Germinal center (tissue), 1 donor: ENCODE data around the gene MYO1G.

Source experiments
- DNase-seq: peaks from one replicate; pipeline ENCODE4 v3.0.0; 2012; ENCODE audit warnings: mixed read lengths, low spot score

The MYO1G gene

DNA sequence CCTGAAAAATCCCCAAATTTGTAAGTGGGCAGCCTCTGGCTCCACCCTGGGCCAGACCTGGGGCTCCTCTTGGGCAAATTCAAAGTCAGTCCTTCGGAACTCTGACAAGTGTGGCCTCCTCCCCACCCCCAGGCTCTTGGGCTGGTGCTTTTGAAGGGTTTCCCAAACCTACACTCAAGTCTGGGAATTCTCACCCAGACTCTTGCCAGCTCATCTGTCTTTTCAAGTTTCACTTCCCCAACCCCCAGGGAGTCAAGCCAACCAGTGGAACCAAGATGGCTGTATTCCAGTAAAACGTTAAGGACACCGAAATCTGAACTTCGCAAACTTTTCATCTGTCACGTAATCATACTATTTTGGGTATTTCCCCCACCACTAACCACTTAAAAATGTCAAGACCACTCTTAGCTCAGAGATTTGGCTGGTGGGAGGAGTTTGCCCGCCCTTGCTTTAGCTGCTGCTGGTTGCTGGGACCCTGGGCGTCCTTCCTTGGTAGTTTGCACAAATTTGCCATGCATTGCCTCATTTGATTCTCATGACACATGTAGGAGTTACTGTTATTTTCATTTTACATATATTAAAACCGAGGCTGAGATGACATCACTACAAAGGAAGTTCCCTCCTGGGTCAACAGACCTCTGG lies 1.7 kb upstream of the MYO1G start:
- no peak for DNase-seq

DNA sequence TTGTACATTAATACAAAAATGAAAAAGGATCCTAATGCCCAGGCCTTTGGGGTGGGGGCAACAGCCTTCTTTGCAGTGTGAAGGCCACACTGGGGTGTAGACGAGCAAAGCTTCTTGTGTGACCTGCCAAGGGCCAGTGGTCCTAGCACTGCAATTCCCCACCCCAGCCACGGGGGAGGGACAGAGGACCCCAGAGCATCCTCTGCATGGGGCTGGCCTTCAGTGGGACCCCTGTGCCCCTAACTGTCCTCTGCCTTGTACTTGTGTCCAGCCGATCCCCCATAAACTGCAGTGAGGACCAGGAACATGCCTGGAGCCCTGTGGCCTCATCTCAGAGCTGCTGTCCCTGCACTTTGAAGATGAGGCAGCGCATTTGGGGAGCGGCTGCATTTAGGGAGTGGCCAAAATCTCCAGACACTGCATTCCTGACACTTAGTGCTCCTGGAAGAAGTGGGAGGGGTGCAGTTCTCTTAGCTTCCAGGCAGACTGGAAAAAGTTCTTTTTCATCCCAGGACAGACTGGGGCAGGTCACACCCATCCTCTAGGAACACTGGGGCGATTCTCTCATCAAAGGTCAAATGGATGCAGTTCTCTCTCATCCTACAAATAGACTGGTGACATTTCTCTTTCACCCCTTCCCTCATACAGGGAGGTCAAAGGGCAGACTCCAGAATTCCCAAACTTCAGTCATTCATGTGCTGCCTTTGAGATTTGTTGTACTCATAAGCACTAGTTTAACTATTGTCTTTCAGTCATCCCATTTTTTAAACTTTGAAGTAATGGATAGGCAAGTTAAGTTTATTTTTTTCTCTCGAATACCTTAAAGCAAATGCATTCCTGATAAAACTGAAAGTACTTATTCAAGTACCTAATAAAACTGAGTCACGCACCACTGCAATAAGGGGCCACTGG lies 922 bp upstream of the MYO1G start:
- DNase-seq, result no peak

DNA sequence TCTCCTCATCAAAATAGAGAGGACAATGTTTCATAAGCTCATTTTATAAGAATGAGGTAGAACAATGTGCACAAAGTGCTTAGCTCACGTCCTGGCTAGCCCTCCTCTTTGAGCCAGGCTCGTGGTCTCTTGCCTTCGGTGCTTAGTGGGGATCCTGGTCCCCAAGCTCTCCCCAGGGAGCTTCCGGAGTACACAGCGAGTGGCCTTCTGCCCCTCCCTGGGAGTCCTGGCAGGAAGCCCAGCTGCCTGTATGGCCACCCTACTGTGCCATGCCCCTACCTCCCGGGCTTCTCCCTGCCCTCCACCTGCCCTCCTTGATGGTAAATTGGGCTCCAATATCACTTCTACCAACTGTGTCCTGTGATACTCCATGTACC lies 868 bp downstream of the MYO1G start:
- DNase-seq, result no peak

DNA sequence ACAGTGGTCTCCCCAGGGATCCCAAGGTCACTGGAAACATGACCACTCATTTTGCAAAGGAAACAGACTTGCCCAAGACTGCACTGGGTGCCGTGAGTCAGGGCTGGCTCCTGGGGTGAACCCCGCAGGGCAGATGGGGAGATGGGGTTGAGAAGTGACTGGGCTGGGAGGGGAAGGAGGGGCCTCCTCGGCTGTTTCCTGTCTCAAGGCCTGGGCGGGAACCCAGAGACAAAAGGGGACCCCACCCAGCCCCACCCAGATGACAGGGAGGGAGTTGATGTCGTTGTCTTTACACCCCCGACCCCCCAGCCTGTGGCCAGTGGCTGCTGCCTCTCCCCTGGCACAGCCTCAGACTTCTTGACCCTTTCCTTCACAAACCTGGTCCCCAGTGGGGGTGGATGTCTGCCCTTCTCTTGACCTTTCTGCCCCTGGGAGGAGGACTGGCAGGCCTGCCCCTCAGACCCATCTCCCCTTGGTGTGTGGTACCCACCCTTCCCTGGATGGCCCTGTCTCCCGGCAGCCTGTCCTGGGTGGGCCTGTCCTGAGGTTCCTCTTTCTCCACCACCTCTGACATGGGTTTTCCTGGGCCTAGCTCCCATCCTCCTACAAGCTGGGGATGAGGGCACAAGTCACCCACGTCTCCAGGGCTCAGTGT lies 1.4 kb downstream of the MYO1G start:
- no peak for DNase-seq

DNA sequence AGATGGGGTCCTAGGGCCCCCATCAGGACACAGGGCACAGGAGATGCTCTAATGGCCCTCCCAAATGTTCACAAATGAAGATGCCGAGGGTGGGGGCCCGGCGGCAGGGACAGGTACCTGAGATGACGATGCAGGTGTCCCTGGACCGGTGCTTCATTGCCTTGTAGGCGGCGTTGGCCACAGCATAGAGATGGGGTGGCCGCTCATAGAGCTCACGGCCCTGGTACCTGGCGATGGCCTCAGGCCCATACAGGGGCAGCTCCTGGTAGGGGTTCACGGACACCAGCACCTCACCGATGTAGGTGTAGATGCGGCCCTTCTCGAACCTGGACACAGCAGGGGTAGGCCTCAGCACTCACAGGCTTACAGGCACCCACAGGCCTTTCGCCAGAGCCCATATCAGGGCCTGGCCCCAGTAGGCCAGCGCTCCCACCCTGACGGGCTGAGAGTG lies 2.0 kb downstream of the MYO1G start:
- DNase-seq, result no peak

DNA sequence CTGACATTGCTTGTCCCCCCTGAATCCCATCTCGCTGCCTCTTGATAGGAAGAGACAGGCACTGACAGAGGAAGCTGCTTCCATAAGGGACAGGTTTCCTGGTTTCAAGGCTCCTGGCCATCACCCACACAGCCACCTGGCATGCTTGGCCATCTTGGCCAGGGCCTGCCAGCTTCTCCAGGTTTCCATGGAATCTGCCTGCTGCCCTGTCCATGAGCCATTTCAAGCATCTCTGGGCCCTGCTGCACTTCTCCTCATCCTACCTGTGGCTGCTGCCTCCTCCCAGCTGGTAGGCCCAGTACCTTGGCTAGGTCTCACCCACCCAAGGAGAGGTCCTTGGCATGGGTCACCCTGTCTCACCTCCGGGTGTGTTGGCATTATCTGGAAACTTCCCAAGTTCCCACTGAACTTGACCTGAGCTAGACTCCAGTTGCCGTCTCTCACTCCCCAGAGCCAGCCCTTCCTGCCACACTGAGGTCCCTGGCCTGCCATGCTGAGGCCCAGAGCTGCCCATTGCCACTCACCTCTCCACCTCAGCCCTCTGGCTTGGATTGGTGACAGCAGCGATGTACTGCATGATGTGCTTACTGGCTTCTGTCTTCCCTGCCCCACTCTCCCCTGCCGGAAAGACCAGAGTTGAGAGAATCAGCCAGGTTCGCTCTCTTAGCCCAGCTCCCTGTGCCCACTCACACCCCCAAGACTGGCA lies 2.6 kb downstream of the MYO1G start:
- DNase-seq, result no peak

DNA sequence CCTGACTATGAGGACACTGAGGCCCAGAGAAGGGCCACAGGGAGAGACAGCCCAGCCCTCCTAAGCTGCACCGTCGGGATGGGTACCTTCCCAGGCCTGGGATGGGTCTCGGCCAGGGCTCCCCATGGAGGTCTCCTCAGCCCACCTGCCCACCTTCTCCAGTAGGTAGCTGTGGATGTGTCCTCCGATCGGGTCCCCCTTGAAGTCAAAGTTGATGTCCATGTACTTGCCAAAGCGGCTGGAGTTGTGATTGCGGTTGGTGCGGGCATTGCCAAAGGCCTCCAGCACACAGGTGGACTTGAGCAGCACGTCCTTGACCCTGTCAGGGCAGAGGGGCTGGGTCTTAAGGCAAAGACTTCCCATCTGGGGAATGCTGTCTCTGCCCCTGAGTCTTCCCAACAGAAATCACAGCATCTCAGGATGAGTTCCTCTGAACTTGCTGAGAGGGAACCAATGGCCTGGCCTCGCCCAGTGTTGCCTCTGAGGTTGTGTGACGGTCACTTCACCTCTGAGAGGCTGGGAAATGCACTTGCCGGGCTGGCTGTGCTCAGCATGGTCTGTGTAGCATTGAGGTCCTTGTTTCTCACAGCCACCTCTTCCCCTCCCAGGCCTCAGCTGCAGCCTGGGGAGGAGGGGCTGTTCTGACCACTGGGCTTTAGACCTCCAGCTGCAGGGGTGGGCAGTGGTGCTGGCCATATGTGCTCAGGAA lies 3.3 kb downstream of the MYO1G start:
- DNase-seq, result no peak

DNA sequence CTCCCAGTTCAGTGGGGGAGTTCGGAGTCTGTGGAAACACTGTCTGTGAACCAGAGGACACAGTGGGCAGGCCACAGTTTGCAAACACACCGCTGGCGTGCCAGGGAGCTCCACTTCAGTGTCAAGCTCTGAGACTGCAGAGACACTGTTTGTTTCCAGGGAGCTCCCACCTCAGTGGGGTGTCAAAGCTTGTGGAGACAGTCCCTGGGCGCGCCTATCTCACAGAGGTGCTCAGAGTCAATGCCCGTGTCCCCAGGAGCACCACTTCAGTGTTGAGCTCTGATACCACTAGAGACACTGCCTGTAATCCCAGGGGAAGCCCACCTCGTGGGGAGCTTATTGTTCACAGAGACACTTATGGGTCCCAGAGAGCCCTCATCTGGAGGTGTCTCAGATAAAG lies 4.3 kb downstream of the MYO1G start:
- no peak for DNase-seq

DNA sequence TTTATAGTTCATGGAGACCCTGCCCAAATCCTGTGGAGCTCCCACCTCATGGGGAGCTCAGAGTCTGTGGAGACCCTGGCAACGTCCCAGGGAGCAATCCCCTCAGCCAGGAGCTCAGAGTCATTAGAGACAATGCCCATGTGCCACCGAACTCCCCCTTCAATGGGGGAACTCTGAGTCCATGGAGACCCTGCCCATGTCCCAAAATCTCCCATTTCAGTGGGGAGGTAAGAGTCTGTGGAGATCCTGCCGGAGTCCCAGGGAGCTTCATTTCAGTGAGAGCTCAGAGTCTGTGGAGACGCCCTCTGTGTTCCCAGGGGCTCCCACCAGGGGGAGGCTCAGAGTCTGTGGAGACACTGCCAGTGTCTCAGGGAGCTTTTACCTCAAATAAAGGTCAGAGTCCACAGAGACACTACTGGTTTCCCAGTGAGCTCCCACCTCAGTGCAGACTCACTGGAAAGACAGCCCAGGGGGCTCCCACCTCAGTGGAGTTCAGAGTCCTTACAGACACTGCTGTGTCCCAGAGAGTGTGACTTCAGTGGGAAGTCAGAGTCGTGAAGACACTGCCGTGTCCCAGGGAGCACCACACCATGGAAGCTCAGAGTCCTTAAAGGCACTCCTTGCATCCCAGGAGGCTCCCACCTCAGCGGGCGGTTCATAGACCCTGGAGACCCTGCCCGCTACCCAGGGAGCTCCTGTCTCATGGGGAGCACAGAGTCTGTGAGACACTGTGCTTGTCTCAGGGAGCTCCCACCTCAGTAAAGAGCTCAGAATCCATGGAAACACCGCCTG lies 5.0 kb downstream of the MYO1G start:
- no peak for DNase-seq

DNA sequence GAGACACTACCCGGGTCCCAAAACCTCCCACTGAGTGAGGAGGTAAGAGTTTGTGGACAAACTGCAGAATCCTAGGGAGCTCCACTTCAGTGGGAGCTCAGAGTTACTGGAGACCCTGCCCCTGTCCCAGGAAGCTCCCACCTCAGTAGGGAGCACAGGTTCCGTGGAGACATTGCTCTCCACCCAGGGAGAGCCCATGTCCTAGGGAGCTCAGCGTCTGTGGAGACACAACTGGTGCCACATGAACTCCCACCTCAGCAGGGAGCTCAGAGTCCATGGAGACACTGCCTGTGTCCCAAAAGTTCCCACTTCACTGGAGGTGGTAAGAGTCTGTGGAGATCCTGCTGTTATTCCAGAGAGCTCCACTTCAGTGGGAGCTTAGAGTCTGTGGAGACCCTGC lies 6.3 kb downstream of the MYO1G start:
- DNase-seq, result no peak

DNA sequence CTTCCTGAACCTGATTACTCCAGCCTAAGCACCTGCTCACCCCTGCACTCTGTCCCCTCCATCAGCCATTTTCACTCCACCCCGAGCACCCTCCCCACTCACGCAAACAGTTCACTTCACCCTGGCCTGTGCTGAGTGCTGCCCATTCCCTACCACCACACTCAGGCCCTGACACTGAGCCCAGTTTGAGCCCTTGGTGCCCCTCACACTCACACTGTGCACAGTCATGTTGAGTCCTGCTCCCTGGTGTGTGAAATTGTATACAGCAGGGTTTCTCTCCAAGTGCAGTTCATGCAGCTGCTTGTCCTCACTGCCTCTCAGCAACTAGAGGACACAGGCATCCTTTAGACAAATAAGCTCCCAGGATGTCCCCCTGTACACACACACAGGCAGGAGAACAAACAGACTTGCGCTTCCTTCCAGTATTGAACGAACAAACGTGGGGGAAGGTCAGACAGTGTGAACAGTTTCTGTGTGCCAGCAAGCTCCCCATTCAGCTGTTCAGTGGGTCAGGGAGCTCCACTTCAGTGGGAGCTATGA lies 6.8 kb downstream of the MYO1G start:
- no peak for DNase-seq

DNA sequence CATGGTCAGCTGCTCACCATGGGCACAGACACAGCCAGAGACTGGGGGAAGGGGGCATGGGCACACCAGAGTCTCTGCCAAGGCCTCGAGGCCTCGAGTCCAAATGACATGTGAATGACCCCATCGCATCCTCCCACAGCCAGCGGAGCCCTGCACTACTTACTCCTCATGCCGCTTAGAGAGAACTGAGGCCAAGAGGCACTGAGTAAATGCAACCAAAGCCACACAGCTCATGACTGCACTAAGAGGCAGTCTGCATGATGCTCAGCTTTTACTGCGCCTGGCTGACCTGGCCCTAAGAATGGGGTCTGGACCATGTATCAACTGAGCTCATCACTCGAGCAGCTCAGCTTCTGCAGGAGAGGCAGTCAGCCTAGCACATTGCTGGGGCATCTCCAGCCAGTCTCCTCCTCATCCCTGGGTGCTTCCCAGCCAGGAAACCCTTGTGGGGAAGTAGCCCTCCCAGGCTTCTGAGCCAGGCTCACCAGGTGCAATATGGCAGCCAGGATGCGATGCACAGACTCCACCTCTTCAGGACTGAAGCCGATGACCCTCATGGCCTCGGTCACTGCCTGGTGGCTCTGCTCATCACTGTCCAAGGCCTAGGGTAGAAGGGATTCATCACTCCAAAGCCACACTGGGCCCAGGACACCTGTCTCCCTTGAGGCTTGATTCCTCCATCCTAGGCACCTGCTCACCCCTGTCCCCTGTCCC lies 7.5 kb downstream of the MYO1G start:
- DNase-seq, result no peak

DNA sequence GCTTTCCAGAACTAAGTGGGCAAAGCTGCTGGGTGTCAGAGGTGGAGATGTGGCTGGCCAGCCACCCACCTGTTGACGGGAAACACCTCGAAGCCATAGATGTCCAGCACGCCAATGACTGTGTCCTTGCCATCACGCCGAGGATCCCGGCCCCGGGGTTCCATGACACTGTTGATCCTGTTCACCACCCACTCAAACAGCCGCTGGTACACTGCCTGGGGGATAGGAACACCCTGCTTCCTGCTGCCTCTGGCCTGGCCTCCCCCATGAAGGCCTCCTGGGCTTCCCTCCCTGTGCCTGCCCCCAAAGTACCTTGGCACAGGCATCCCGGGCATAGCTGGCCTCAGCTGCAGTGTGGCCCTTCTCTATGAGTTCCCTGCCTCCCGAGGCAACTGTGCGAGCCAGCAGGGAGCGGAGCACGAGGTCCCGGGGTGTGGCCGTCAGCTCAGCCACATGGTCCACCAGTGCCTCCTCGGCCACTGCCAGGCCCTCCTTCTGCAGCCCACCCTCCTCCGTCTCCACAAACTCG lies 8.2 kb downstream of the MYO1G start:
- DNase-seq, result no peak

DNA sequence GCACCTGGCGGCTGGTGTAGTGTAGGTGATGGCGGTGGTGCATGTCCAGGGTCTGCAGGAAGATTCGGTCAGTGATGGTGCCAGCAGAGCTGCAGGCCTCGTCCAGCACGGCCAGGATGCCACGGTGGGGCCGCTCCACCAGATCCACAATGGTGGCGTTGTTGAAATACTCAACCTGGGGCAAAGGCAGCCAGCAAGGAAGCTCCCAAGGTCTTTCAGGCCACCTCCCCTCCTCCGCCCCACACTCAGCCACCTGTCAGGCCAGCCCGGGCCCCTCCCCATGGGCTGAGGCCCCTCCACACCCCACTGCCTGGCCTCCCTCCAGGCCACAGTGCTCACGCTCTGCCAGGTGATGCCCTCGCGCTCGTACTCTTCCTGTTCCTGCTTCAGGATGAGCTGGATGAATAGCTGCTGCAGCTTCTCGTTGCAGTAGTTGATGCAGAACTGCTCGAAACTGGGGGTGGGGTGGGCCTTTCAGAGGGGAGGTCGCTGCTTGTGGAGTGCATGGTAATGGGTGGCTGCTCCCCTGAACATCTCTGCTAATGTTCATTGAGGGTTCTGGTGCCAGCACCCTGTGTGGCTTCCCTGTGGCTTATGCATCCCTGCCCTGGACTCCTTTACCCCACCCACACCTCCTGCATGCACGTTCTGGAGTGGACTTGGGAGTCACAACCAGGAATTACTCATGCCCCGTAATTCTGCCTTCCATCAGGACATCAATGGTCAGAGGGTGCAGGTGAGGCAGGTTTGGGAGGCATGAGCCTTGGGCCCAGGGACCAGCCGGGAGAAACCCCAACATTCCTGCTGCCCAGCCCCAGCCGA lies 8.9 kb downstream of the MYO1G start:
- no peak for DNase-seq

DNA sequence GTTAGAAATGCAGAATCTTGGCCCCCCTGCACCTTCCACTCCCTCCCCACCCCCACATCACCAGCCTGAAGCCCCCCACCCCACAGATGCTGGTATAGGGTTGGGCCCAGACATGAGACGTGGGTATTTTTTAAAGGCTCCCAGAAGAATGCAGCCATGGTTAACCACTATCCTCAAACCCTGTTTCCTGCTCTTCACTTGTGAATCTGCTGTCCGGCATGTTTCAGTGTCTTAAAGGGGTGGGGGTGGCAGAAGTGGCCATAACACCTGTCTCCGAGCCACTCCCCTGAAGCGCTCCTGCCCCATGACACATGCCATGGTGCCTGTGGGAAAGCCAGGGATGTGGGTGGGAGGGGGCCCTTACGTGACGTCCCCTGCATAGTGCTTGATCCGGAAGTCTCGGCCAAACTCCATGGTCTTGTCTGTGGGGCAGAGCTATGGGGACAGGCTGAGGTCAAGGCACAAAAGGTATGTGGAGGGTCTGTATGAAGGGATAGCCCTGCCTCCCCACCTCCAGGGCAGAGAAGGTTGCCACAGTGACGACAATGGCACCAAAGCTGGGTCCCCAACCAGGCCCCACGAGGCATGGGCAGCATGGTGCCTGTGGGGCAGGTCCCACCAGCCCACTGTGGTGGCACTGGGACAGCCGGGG lies 9.6 kb downstream of the MYO1G start:
- no peak for DNase-seq

DNA sequence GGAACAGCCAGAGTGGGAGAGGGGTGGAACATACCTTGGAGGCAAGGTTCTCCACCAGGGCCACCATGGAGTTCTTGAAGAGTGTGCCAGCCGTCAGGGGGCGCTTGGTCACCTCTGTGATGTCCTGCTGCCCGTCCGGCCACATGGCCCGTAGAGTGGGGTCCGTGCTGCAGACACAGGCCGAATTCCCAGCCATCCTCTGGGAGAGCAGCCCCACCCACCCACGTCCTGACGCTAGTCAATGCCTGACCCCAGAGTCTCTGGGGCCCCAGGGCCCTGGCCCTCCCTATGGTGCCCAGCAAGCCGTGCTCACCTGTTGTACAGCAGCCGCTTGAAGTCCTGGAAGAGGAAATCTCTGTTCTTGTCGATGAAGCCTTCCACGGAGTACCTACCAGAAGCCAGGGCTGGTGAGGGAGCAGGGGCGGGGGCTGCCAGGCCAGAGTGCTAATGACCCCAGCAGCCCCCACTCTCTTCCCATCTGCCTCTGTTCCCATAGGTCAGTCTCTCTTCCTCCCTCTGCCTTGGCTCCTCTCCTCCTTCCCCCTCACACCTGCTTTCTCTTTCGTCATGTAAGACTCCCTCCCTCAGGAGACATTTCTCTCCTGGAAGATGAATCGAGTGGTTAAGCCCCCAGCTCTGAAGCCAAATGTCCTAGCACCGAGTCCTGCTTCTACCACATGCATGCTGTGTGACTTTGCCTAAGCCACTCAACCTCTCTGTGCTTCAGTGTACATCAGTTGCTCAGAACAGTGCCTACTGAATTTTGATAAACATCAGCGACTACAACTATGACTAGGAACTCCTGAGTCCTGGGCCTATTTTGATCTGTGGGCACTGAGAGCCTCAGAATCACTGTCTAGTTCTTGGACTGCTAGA lies 11.0 kb downstream of the MYO1G start:
- DNase-seq, result no peak
